Liver (tissue), 3 donors: ENCODE results near the gene MT2A.

Source experiments
- ATF3 ChIP-seq: IDR thresholded peaks from 2 replicates; pipeline ENCODE4 v1.6.1; 2016; ENCODE audit warnings: antibody characterized with exemption
- CTCF ChIP-seq: fragments of 150-350 bp; IDR thresholded peaks from 2 replicates; pipeline ENCODE4 v1.5.1; 2017; ENCODE audit warnings: improper control_type of control experiment, low read depth, low read length; ENCODE audit not compliant: missing input control
- GABPA ChIP-seq, 2 donors: IDR thresholded peaks in 1 of 2; conservative IDR thresholded peaks in 1 of 2; 2 replicates each; pipeline ENCODE4 v1.6.1; 2016; ENCODE audit warnings: antibody characterized with exemption in 2 of 2, mild to moderate bottlenecking in 1 of 2, moderate library complexity in 1 of 2
- JUND ChIP-seq, 2 donors: IDR thresholded peaks; 2 replicates each; pipeline ENCODE4 v1.6.1; 2016; ENCODE audit warnings: antibody characterized with exemption in 2 of 2
- MAX ChIP-seq: IDR thresholded peaks from 2 replicates; pipeline ENCODE4 v1.6.1; 2016; ENCODE audit warnings: antibody characterized with exemption
- NR2F2 ChIP-seq: IDR thresholded peaks from 2 replicates; pipeline ENCODE4 v1.6.1; 2016; ENCODE audit warnings: antibody characterized with exemption
- RAD21 ChIP-seq, 2 donors: IDR thresholded peaks; 2 replicates each; pipeline ENCODE4 v1.6.1; 2016; ENCODE audit warnings: antibody characterized with exemption in 2 of 2, mild to moderate bottlenecking in 2 of 2
- REST ChIP-seq: IDR thresholded peaks from 2 replicates; pipeline ENCODE4 v1.6.1; 2016; ENCODE audit warnings: antibody characterized with exemption, mild to moderate bottlenecking
- SP1 ChIP-seq: IDR thresholded peaks from 2 replicates; pipeline ENCODE4 v1.6.1; 2018; ENCODE audit warnings: antibody characterized with exemption, mild to moderate bottlenecking
- TAF1 ChIP-seq: conservative IDR thresholded peaks from 2 replicates; pipeline ENCODE4 v1.6.1; 2016; ENCODE audit warnings: antibody characterized with exemption, mild to moderate bottlenecking
- YY1 ChIP-seq: IDR thresholded peaks from 2 replicates; pipeline ENCODE4 v1.6.1; 2016; ENCODE audit warnings: antibody characterized with exemption, mild to moderate bottlenecking
- TF ChIP-seq, protein P1 (sequence below): IDR thresholded peaks from 2 replicates; pipeline ENCODE4 v1.6.1; 2016; ENCODE audit warnings: antibody characterized with exemption
- donor health status: healthy.
- donor health status: healthy.

DNA sequence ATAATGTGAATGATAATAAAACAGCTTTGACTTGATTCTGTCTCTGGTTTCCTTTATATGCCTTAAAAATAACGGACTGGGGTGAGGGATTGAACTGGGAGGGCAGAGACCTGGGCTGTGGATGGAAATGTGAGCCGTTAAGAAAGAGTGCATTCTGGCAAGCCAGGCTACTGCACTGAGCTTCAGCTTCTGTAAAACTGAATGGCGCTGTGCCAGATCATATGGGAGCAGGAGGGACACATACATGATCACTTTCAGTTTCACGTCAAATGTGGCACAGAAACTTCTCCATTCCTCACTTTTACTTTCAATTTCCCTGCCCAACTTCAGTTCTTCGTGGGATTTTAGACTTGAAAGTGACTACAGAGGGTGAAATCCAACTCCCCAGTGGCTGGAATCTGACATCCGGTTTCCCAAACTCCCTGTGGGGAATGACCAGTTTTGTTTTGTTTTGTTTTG is 1.1 kb downstream of the MT2A start:
- TF ChIP-seq NR2F2 (no peak), CTCF (no peak), RAD21 (IDR thresholded peaks at IDR 0.05) (peak; percentile 15 to 31), ATF3 (peak; percentile 40), JUND (IDR thresholded peaks at IDR 0.05) (peak in 1 of 2 donors; percentile 85), SP1 (no peak), GABPA (IDR thresholded peaks at IDR 0.05 in 1 of 2, conservative IDR thresholded peaks at IDR 0.05 in 1 of 2) (peak in 1 of 2 donors; percentile 33), YY1 (no peak), REST (no peak), TAF1 (no peak), MAX (no peak)
- TF ChIP-seq, protein P1, sequence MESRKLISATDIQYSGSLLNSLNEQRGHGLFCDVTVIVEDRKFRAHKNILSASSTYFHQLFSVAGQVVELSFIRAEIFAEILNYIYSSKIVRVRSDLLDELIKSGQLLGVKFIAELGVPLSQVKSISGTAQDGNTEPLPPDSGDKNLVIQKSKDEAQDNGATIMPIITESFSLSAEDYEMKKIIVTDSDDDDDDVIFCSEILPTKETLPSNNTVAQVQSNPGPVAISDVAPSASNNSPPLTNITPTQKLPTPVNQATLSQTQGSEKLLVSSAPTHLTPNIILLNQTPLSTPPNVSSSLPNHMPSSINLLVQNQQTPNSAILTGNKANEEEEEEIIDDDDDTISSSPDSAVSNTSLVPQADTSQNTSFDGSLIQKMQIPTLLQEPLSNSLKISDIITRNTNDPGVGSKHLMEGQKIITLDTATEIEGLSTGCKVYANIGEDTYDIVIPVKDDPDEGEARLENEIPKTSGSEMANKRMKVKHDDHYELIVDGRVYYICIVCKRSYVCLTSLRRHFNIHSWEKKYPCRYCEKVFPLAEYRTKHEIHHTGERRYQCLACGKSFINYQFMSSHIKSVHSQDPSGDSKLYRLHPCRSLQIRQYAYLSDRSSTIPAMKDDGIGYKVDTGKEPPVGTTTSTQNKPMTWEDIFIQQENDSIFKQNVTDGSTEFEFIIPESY: peak; percentile 30
